ENCODE measurements around the gene NOS1AP. TPM values are rescaled to one million over a fixed set of nuclear protein-coding genes. Genes with fewer than 3 reads are reported as not detected.
A peak's percentile ranks its signal among the peaks of the same experiment; 100 is the strongest.

Gene NOS1AP
- total and polyA plus RNA-seq, 9 of the 15 experiments (the other 6 are each of a cell fraction or from before 2014, with no cell fraction given), result 0.07 to 1.5 (median 0.22) TPM

GRCh38 chr1:162040001-162040400, 29.5 kb upstream of the NOS1AP start:
- no peak for FAIRE-seq
- ATAC-seq, result no peak
- in situ Hi-C loops (cut with MboI) (no loop called here), intact Hi-C loops (cut with micrococcal nuclease) (no loop called here)
- Histone ChIP-seq H3K4me2 (ENCODE audit: insufficient read depth, low read length) (no peak overlapping the region), H3K27me3 (ENCODE audit: control insufficient read depth in 2 of 2, insufficient read depth in 2 of 2, low read length in 2 of 2) (peaks cover 0 to 6% of the 10 kb centered on the region in 2 experiments; a peak in 2 of 5 replicates), H3K79me2 (ENCODE audit: control insufficient read depth, insufficient read depth, low read length) (no peaks in the 10 kb centered on the region), H3K36me3 (ENCODE audit: control insufficient read depth, insufficient read depth, low read length) (no peaks in the 10 kb centered on the region), H3K27ac (ENCODE audit: extremely low read depth, low read depth, low read length) (no peak overlapping the region), H3K9me3 (replicated peaks; ENCODE audit: control insufficient read depth, insufficient read depth, low read depth, low read length) (no peaks in the 10 kb centered on the region; the same call in 1 of the 2 replicates), H2AFZ (ENCODE audit: low read depth, low read length) (no peak overlapping the region), H3K9ac (ENCODE audit: insufficient read depth in 1 of 2, low read depth in 2 of 2, low read length in 2 of 2) (no peak overlapping the region), H3K9me1 (ENCODE audit: control insufficient read depth, insufficient read depth, low read length) (no peaks in the 10 kb centered on the region), H3K4me3 (no peak overlapping the region), H4K20me1 (replicated peaks; ENCODE audit: control insufficient read depth, insufficient read depth, low read length) (no peaks in the 10 kb centered on the region), H3K4me1 (replicated peaks in 1 of 2; ENCODE audit: control insufficient read depth in 2 of 2, insufficient read depth in 2 of 2, low read length in 2 of 2) (no peaks in the 10 kb centered on the region)
- 2% methylated on average over 4 of the region's 4 CpGs for whole genome bisulfite sequencing (ENCODE audit: insufficient coverage, low coverage, missing lambda C conversion rate)
- no TSS peak for BruUV-seq (replicated peaks)
- DNase-seq (ENCODE audit: extremely low read depth in 1 of 4, low spot score in 3 of 4), result no peak
- TF ChIP-seq PPARD (CRISPR knock-in tag; IDR thresholded peaks at IDR 0.05) (no peak), EZH2 (IDR thresholded peaks at IDR 0.05; ENCODE audit: borderline replicate concordance, low read depth, low read length) (no peak), ZNF75A (CRISPR knock-in tag; IDR thresholded peaks at IDR 0.05) (no peak), MNT (conservative IDR thresholded peaks at IDR 0.05) (no peak), MTA1 (IDR thresholded peaks at IDR 0.05; ENCODE audit: borderline replicate concordance) (no peak)
- CTCF ChIA-PET (ENCODE audit: low intra/inter-chr PET ratio), result no interaction called here
- POLR2A ChIA-PET, result no interaction called here

- Histone ChIP-seq H4K20me1 (replicated peaks; ENCODE audit: control insufficient read depth, insufficient read depth, low read length) (no peaks in the 10 kb centered on the region), H3K9me1 (ENCODE audit: control insufficient read depth, insufficient read depth, low read length) (no peaks in the 10 kb centered on the region), H3K27ac (ENCODE audit: extremely low read depth, low read depth, low read length) (no peak overlapping the region), H3K4me2 (ENCODE audit: insufficient read depth, low read length) (no peak overlapping the region), H3K79me2 (ENCODE audit: control insufficient read depth, insufficient read depth, low read length) (no peaks in the 10 kb centered on the region), H3K4me1 (replicated peaks in 1 of 2; ENCODE audit: control insufficient read depth in 2 of 2, insufficient read depth in 2 of 2, low read length in 2 of 2) (no peaks in the 10 kb centered on the region), H3K9ac (ENCODE audit: insufficient read depth in 1 of 2, low read depth in 2 of 2, low read length in 2 of 2) (no peak overlapping the region), H3K9me3 (replicated peaks; ENCODE audit: control insufficient read depth, insufficient read depth, low read depth, low read length) (no peaks in the 10 kb centered on the region; the same call in 1 of the 2 replicates), H3K4me3 (no peak overlapping the region), H2AFZ (ENCODE audit: low read depth, low read length) (no peak overlapping the region), H3K27me3 (ENCODE audit: control insufficient read depth in 2 of 2, insufficient read depth in 2 of 2, low read length in 2 of 2) (no peaks in the 10 kb centered on the region), H3K36me3 (ENCODE audit: control insufficient read depth, insufficient read depth, low read length) (no peaks in the 10 kb centered on the region)
- DNase-seq (ENCODE audit: extremely low read depth in 1 of 4, low spot score in 3 of 4), result peak in 2 of 4 experiments; percentile 13 to 18
- intact Hi-C loops (cut with micrococcal nuclease), result no loop called here
- peak; percentile 66 for ATAC-seq
- ChIA-PET POLR2A (no interaction called here), CTCF (ENCODE audit: low intra/inter-chr PET ratio) (no interaction called here)
- in situ Hi-C loops (cut with MboI), result no loop called here
- FAIRE-seq, result peak; percentile 76
- no TSS peak for BruUV-seq (replicated peaks)
- TF ChIP-seq ATF1 (CRISPR knock-in tag; IDR thresholded peaks at IDR 0.05), result no peak
- no peak for TF ChIP-seq ATF1 (tag; IDR thresholded peaks at IDR 0.05)
- TF ChIP-seq, protein P1, sequence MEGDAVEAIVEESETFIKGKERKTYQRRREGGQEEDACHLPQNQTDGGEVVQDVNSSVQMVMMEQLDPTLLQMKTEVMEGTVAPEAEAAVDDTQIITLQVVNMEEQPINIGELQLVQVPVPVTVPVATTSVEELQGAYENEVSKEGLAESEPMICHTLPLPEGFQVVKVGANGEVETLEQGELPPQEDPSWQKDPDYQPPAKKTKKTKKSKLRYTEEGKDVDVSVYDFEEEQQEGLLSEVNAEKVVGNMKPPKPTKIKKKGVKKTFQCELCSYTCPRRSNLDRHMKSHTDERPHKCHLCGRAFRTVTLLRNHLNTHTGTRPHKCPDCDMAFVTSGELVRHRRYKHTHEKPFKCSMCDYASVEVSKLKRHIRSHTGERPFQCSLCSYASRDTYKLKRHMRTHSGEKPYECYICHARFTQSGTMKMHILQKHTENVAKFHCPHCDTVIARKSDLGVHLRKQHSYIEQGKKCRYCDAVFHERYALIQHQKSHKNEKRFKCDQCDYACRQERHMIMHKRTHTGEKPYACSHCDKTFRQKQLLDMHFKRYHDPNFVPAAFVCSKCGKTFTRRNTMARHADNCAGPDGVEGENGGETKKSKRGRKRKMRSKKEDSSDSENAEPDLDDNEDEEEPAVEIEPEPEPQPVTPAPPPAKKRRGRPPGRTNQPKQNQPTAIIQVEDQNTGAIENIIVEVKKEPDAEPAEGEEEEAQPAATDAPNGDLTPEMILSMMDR (IDR thresholded peaks at IDR 0.05 in 2 of 3, conservative IDR thresholded peaks at IDR 0.05 in 1 of 3; ENCODE audit: insufficient read depth in 2 of 3, low read depth in 1 of 3, low read length in 3 of 3), result peak; percentile 43 to 49 (median 45); a peak in 4 of 6 replicates
- TF ChIP-seq PHF20 (IDR thresholded peaks at IDR 0.05; ENCODE audit: partially characterized antibody), result no peak
- TF ChIP-seq, protein P2, sequence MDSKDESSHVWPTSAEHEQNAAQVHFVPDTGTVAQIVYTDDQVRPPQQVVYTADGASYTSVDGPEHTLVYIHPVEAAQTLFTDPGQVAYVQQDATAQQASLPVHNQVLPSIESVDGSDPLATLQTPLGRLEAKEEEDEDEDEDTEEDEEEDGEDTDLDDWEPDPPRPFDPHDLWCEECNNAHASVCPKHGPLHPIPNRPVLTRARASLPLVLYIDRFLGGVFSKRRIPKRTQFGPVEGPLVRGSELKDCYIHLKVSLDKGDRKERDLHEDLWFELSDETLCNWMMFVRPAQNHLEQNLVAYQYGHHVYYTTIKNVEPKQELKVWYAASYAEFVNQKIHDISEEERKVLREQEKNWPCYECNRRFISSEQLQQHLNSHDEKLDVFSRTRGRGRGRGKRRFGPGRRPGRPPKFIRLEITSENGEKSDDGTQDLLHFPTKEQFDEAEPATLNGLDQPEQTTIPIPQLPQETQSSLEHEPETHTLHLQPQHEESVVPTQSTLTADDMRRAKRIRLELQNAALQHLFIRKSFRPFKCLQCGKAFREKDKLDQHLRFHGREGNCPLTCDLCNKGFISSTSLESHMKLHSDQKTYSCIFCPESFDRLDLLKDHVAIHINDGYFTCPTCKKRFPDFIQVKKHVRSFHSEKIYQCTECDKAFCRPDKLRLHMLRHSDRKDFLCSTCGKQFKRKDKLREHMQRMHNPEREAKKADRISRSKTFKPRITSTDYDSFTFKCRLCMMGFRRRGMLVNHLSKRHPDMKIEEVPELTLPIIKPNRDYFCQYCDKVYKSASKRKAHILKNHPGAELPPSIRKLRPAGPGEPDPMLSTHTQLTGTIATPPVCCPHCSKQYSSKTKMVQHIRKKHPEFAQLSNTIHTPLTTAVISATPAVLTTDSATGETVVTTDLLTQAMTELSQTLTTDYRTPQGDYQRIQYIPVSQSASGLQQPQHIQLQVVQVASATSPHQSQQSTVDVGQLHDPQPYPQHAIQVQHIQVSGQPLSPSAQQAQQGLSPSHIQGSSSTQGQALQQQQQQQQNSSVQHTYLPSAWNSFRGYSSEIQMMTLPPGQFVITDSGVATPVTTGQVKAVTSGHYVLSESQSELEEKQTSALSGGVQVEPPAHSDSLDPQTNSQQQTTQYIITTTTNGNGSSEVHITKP (IDR thresholded peaks at IDR 0.05; ENCODE audit: partially characterized antibody), result no peak
Observed at GRCh38 chr1:162040657-162041056, 28.8 kb upstream of the NOS1AP start.
